HL-60/S4 (cell line): Measurements from ENCODE around the gene PLEKHA5.

Experiments
- in situ Hi-C: fragments of 300-500 bp; cut with MboI; formaldehyde crosslinking; loops from 2 replicates; pipeline ENCODE4 v1.14.3; 2022; ENCODE audit warnings: low sequenced_read_pairs

PLEKHA5 gene

DNA sequence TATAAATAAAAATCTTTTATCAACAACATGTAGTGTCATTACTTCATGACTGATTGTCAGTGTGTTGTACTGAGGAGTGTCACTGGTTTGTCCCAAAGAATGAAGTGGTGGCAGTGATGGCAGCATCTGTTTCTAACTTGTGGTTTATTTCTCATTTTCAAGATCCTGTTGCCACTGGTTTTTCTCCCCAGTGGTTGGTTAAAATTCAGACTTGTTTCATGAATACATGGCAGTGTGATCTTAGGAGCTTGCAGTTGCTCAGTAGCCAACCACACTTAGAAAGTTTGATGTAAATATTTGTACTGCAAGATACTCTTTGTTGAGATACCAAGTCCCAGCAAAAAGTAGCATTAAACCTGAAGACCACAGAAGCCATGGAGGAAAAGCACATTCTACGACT, 69.8 kb downstream of the PLEKHA5 start:
- in situ Hi-C loops: no loop called here

DNA sequence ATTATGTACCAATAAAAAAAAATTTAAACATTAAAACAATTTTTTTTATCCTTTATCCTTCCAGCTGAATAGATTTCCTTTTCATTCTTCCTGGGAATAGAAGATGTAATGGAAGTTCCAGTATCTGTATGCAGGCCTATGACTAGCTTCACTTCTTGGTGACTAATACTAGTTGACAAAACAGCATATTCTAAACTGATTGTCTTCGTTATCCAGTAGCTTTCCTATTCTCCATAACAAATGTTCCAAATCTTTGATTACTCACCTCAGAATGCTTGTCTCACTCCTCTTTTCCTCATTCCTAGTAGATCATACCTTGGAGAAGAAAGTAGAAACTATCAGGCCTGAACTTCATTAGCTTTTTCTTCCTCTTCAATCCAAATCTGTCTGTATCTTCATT, 70.7 kb downstream of the PLEKHA5 start:
- in situ Hi-C loops: no loop called here

DNA sequence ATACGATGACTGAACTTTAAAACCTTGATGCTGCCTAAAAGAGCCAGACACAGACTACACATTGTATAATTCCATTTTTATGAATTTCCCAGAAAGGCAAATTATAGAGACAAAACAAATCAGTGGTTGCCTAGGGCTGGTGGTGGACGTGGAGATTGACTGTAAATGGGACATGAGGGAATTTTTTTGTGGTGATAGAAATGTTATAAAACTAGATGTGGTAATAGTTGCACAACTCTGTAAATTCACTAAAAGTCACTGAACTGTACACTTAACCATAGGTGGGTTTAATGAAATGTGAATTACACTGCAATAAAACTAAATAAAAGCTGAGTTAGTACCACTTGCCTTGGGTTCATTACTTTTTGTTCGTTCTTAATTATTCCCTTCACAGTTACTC, 72.1 kb downstream of the PLEKHA5 start:
- in situ Hi-C loops: no loop called here

GRCh38 chr12:19203013-19203412, 73.5 kb downstream of the PLEKHA5 start:
- in situ Hi-C loops: no loop called here

DNA sequence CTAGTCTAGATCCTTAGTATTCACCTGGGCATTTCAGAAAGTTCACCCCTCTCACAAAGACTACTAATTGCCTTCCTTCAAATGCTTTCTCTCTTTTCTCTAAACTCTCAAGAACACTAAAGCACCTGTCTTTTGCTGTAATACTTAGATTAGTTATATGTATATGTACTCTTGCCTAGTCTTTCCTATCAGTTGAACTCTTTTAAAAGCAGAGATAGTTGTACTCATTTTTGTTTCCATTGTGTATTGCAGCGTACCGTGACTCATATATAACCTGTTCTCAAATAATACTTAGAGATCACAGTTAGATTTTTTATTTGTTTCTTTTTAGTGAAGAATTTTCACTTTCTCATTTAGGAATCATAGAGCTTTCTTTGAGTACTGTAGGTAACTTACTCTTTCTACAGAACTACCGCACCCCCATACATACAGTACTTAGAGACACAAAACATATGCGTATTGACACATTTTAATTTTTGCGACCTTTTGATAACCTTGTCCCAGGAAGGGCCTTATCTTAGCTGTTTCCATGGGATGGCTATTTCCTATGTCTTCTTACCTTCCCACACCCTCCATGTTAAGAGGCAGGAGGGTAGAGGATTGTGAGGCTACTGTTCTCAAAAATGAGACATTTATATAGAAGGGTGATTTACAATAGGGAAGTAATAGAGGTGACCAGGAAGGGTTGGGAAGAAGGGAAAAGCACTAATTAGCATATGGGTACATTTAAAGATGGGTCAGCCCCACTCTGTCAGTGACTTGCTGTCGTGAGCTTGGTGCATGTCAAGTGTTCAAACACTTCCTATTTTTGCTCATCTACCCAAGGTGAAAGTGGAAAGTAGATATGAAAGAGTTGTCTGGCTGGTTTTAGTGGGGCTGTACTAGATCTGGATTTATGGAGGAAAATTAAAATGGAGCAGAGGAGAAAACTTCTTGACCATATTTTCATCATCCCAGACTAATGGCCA, 74.3 kb downstream of the PLEKHA5 start:
- in situ Hi-C loops: no loop called here

DNA sequence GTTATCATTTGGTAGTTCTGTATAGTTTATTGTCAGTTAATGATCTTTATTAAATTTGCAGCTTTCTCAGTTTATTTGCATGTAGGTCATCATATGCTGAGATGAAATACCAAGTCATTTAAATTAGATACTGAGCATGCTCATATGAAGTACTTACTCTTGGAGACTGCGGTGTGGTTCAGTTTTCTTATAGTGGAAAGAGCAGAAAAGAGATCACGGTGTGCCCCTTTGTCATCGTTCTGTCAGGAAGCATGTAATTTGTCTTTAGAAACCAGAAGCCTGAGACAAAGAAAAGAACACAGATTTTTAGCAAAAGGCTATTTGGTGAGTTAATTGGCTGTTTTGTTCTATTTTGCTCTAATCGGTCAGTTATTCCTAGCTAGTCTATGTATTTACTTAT, 75.6 kb downstream of the PLEKHA5 start:
- in situ Hi-C loops: no loop called here

DNA sequence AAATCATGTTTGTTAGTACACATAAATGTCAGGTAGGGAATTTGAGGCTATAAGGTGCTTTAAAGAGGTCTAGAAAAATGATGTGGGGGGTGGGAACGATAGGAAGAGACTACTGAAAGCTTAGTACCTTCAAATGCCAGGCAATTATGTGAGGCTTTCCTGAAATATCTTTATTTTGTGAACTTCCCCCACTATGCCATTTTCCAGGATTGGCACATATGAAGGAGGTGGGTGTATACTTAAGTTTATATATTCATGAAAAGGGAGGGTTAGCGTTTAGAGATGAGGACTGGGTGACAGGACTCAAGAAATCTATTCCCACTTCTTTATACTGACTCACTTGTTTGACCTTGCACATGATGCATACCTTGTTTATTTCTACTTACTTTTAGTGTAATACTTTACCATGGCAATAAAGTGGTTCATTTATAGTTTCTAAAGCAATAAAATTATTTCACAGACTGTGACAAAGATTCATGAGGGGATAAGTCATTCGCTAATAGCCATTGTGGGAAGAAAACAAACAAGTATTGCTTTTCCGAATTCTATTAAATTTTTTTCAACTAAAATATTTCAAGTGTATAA, 77.1 kb downstream of the PLEKHA5 start:
- in situ Hi-C loops: no loop called here

GRCh38 chr12:19208456-19208855, 78.9 kb downstream of the PLEKHA5 start:
- in situ Hi-C loops: no loop called here

DNA sequence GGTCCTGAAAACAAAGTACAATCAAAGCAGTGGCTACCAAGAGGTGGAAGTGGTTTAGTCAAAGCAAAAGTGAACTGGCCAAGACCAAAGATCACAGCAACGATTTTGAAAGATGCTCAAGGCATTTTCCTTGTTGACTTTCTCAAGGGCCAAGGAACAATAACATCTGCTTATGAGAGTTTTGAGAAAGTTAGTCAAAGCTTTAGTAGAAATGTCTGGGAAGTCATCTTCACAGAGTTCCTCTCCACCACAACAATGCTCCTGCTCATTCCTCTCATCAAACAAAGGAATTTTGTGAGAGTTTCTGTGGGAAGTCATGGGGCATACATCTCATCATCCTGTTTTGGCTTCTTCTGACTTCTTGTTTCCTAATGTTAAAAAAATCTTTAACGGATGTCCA, 80.1 kb downstream of the PLEKHA5 start:
- in situ Hi-C loops: no loop called here

DNA sequence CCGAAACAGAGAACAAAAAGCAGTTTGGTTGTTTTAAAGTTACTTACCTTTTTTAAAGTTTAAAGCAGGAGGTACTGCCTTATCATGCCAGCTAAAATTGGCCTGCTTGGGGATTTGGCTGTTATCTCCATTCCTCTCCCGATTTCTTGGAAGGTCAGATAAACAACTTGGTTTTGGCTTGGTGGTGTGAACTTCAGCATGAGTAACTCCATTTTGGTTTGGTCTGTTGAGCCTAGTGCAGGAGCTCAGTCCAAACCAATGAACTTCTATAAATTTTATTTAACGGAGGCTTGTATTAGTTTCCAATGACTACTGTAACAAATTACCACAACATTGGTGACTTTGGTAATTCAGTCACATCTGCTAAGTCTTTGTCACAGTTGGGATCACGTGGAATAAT, 82.3 kb downstream of the PLEKHA5 start:
- in situ Hi-C loops: no loop called here

- in situ Hi-C loops: no loop called here
Measured at GRCh38 chr12:19212245-19212644, 82.7 kb downstream of the PLEKHA5 start.

DNA sequence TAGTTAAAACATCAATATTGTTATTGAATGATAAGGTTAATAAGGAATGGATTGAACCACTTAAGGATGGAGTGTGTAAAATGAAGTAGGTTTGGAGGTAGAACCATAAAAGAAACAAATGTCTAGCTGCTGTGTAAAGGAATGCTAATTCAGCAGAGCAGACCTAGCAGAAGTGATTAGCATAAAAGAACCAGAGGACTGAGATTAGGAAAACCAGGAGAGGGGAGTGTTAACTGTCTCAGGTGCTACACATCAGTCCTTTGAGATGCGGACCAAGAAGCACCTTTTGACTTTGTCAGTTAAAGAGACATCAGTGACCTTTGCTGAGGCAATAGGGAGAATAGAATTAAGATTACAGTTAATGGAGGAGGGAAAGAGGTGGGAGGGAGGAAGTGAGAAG, 84.5 kb downstream of the PLEKHA5 start:
- in situ Hi-C loops: no loop called here

GRCh38 chr12:19215115-19215514, 85.6 kb downstream of the PLEKHA5 start:
- in situ Hi-C loops: no loop called here

DNA sequence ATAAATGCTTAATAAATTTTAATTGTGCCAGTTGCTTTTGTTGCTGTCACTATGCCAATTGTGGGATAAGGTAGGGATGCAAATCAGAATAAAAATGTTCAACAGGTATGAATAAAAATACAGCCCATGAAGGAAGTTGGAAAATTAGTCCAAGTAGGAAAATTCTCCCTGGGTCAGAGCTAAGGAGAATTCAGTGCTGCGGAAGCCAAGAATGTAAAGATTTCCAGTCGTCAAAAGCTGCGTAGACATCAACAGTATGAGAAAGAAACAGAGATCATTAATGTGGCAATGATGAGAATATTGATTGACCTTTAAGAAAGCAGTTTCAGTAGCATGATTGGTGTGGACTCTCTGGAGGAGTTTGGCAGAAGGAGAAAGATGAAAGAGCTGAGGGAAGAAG, 87.9 kb downstream of the PLEKHA5 start:
- in situ Hi-C loops: no loop called here

DNA sequence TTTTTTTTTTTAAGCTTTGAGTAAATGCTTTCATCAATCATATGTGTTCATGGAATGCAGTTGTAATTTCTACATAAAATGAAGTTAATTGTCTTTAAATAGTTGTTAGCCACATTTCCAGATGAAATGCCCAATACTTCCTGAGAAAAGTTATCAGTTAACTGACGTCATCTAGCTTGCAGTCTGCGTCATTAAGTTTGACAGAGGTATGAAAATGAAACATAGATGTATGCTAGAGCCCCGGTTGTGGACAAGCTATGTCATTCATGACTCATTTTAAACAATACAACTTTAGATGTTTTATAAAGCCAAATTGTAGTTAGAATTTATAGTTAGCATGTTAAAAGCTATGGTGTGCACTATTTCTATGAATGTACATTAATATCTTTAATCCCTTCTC, 90.7 kb downstream of the PLEKHA5 start:
- in situ Hi-C loops: no loop called here

DNA sequence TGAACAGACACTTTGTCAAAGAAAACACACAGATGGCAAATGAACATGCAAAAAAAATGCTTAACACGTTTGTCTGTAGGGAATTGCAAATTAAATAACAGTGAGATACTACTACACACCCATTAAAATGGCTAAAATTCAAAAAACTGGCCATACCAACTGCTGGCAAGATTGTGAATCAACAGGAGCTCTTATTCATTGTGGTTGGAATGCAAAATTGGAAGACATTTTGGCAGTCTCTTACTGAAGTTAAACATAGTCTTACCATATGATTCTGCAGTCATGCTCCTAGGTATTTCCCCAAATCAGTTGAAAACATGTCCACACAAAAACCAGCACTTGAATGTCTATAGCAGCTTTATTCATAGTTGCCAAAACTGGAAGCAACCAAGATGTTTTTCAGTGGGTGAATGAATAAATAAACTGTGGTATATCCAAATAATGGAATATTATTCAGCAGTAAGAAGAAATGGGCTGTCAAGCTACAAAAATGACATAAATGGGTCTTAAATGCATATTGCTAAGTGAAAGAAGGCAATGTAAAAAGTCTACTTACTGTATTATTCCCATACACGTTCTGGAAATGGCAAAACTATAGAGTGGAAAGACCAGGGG, 91.4 kb downstream of the PLEKHA5 start:
- in situ Hi-C loops: no loop called here

- in situ Hi-C loops: no loop called here
Measured at GRCh38 chr12:19222558-19222957, 93.0 kb downstream of the PLEKHA5 start.

DNA sequence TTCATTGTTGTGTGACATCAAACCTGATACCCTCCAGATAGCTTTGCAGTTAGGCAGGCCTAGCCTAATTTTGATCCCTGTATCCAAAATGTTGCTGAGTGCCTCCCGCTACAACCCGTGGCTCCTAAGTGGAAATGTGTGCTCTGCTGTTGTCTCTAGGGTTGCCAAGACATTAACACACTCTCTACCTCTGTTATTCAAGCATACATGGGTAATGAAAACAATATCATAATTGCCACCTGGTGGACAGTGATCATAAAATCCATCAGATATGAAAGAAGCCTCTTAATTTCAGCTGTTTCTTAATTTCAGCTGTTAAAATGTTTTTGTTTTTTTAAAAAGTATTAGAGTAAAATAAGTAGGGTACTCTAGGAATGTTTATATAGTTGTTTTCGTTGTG, 93.5 kb downstream of the PLEKHA5 start:
- in situ Hi-C loops: no loop called here

DNA sequence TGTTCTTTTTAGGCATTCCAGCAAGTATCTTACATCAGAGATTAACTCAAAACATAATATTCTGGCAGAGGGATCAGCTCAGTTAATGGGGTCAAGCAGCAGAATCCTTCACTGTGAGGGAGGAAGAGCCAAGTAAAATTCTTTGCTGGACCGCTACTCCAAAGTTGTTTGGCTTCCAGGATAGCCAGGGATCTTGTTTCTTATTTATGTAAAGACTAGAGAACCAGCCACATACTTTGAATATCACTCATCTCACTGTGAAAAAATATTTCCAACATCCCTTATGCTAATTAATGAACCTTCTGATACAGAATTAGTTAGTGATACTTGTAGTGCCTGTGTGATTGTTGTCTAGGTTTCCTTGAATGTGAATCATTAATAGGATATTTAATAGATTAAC, 94.2 kb downstream of the PLEKHA5 start:
- in situ Hi-C loops: no loop called here

DNA sequence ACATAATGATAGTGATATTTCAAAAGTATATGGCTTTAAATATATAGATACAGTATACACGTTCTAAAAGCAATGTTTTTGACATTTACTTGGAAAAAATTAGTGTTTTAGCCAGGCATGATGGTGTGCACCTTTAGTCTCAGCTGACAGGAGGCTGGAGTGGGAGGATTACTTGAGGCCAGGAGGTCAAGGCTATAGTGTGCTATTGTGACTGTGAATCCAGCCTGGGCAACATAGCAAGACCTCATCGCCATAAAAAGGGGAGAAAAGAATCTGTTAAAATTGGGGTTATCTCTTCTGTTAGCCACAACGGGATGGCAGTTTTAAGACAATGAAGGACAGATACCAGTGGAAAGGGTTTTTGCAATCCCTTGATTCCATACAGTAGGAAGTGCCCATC, 95.2 kb downstream of the PLEKHA5 start:
- in situ Hi-C loops: no loop called here

GRCh38 chr12:19227190-19227879, 97.8 kb downstream of the PLEKHA5 start:
- in situ Hi-C loops: no loop called here

DNA sequence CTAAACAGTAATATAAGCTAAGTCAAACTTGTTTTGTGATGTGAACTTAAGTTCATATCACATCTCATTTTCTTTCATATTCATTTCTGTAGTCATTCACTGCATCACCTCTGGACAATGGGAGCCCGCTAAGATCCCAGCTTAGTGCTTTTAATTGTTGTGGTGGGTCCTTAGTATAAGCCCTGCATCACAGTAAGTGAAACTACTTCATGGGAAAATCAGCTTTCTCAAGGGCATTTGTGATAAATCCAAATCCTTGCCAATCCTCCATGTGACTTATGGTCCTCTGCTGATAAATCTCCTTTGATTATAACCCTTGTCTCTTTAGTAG, 98.3 kb downstream of the PLEKHA5 start:
- in situ Hi-C loops: no loop called here
